Natural killer cell (primary cell): ENCODE measurements around the gene SGO2. TPM values are rescaled to one million over a fixed set of nuclear protein-coding genes. Genes with fewer than 3 reads are reported as not detected.

Experiments
- ATAC-seq, 3 donors: fragments of 150-1000 bp in 2 of 3; fragments of 200-7000 bp in 1 of 3; cut with Tn5 transposase; 1 replicate in 1 of 3; 2 replicates in 2 of 3; pipeline ENCODE4 v1.10.0; 2021; ENCODE audit warnings: mild to moderate bottlenecking in 2 of 3, moderate library complexity in 2 of 3
- DNase-seq, 2 donors: peaks; one replicate each; pipeline versions ENCODE4 v3.0.0 to v3.0.0-alpha.2; 2013 to 2021; ENCODE audit warnings: mixed read lengths in 1 of 2
- H3K27ac ChIP-seq: one replicate; pipeline ENCODE4 v1.5.1; 2013; ENCODE audit warnings: mild to moderate bottlenecking, low read length
- H3K27me3 ChIP-seq: one replicate; pipeline ENCODE4 v1.6.1; 2013; ENCODE audit warnings: low read length; ENCODE audit not compliant: control insufficient read depth, insufficient read depth
- H3K36me3 ChIP-seq: one replicate; pipeline ENCODE4 v1.6.1; 2013; ENCODE audit warnings: low read length; ENCODE audit not compliant: control insufficient read depth, insufficient read depth
- H3K4me1 ChIP-seq: one replicate; pipeline ENCODE4 v1.6.1; 2013; ENCODE audit warnings: low read length; ENCODE audit not compliant: control insufficient read depth, insufficient read depth
- H3K4me3 ChIP-seq: one replicate; pipeline ENCODE4 v1.5.1; 2013; ENCODE audit warnings: low read length
- H3K9me3 ChIP-seq: one replicate; pipeline ENCODE4 v1.6.1; 2013; ENCODE audit warnings: low read length; ENCODE audit not compliant: control insufficient read depth, insufficient read depth
- H3K27ac Mint-ChIP-seq, 2 donors: one replicate each; pipeline ENCODE4 v1.8.0; 2022; ENCODE audit warnings: mild to moderate bottlenecking in 2 of 2, mixed read lengths in 2 of 2, moderate library complexity in 1 of 2
- H3K27me3 Mint-ChIP-seq, 2 donors: one replicate each; pipeline ENCODE4 v1.8.0; 2022; ENCODE audit warnings: low read depth in 2 of 2, mixed read lengths in 2 of 2
- H3K36me3 Mint-ChIP-seq: one replicate; pipeline ENCODE4 v1.8.0; 2022; ENCODE audit warnings: mixed read lengths
- H3K4me1 Mint-ChIP-seq, 2 donors: one replicate each; pipeline ENCODE4 v1.8.0; 2022; ENCODE audit warnings: mixed read lengths in 2 of 2
- H3K4me3 Mint-ChIP-seq: one replicate; pipeline ENCODE4 v1.8.0; 2022; ENCODE audit warnings: mild to moderate bottlenecking, moderate library complexity, mixed read lengths
- H3K9me3 Mint-ChIP-seq, 2 donors: one replicate each; pipeline ENCODE4 v1.8.0; 2022; ENCODE audit warnings: mixed read lengths in 2 of 2
- WGBS: methylation state at CpG from one replicate; pipeline ENCODE4 v1.1.7; 2013; ENCODE audit warnings: missing lambda C conversion rate; ENCODE audit not compliant: insufficient coverage; 5-methylcytosine and 5-hydroxymethylcytosine counted together
- intact Hi-C: fragments of 100-400 bp; cut with micrococcal nuclease; formaldehyde crosslinking; loops from one replicate; pipeline ENCODE4 v1.14.2; 2022
- total RNA-seq, 4 donors: library from RNA; stranded (reverse); fragments of 120-200 nt in 1 of 4; gene quantifications; one replicate each; pipeline versions ENCODE4 v1.2.3 to v1.2.4, GENCODE V29; 2013 to 2022
- TF ChIP-seq, protein P1 (sequence below): fragments of 200-600 bp; IDR thresholded peaks from one replicate; pipeline ENCODE4 v1.8.0; 2022; ENCODE audit warnings: antibody characterized with exemption

Gene SGO2
- total RNA-seq, 3 donors from 2014 or later (not counting 1 experiment from before 2014, with no cell fraction given), result 2.3 to 5.4 (median 3.1) TPM

DNA sequence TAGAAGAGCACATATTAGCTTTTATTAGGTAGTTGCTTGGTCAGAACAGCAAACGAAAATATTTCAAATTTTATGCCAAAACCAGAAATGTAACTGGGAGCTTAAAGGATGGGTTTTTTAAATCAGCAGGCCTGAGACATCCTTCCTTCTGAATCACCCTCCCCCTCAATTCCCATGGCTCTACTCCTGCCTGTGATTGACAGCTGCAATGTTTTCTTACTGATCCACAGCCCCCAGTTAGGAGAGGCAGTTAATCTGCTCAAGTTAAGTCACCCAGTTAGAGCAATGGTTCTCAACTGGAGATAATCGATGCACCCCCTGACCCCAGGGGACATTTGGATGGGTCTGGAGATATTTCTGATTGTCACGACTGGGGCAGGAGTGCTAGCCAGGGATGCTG lies 41.1 kb upstream of the SGO2 start:
- TF ChIP-seq, protein P1, sequence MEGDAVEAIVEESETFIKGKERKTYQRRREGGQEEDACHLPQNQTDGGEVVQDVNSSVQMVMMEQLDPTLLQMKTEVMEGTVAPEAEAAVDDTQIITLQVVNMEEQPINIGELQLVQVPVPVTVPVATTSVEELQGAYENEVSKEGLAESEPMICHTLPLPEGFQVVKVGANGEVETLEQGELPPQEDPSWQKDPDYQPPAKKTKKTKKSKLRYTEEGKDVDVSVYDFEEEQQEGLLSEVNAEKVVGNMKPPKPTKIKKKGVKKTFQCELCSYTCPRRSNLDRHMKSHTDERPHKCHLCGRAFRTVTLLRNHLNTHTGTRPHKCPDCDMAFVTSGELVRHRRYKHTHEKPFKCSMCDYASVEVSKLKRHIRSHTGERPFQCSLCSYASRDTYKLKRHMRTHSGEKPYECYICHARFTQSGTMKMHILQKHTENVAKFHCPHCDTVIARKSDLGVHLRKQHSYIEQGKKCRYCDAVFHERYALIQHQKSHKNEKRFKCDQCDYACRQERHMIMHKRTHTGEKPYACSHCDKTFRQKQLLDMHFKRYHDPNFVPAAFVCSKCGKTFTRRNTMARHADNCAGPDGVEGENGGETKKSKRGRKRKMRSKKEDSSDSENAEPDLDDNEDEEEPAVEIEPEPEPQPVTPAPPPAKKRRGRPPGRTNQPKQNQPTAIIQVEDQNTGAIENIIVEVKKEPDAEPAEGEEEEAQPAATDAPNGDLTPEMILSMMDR, result no peak
- peaks cover 5% of the 10 kb centered on the region for H3K36me3 ChIP-seq
- ATAC-seq, result no peak
- no peaks in the 10 kb centered on the region for H3K9me3 ChIP-seq
- Mint-ChIP-seq H3K36me3 (peaks cover 6% of the 10 kb centered on the region), H3K27ac (no peak overlapping the region), H3K4me1 (no peaks in the 10 kb centered on the region), H3K27me3 (no peaks in the 10 kb centered on the region), H3K4me3 (no peak overlapping the region), H3K9me3 (no peaks in the 10 kb centered on the region)
- DNase-seq, result no peak
- H3K4me3 ChIP-seq, result no peak overlapping the region
- no peak overlapping the region for H3K27ac ChIP-seq
- 96% methylated on average over 2 of the region's 3 CpGs for WGBS
- H3K4me1 ChIP-seq, result no peaks in the 10 kb centered on the region
- intact Hi-C loops, result no loop called here
- no peaks in the 10 kb centered on the region for H3K27me3 ChIP-seq

DNA sequence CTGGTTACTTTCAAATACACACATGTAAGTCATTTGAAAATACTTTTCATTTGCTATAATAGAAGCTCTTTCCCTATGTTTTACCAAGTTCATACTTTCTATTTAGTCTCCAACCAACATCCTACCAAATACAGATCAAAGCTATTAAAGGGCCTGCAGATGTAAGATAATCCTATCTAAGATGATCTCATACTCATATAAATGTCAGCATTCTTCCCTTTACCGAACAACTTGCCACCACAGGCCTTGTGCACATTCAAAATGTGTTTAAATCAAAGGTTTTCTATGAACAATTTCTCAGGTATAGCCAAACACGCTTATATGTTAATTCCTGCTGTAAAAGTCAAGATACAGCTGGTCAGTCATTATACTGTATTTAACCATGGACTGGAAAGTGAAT lies 39.5 kb upstream of the SGO2 start:
- no peak for ATAC-seq
- TF ChIP-seq, protein P1, result no peak
- Histone ChIP-seq H3K27me3 (no peaks in the 10 kb centered on the region), H3K9me3 (no peaks in the 10 kb centered on the region), H3K4me1 (no peaks in the 10 kb centered on the region), H3K27ac (no peak overlapping the region), H3K36me3 (peaks cover 15% of the 10 kb centered on the region), H3K4me3 (no peak overlapping the region)
- Mint-ChIP-seq H3K9me3 (no peaks in the 10 kb centered on the region), H3K27me3 (no peaks in the 10 kb centered on the region), H3K36me3 (peaks cover 14% of the 10 kb centered on the region), H3K4me3 (no peak overlapping the region), H3K27ac (no peak overlapping the region), H3K4me1 (no peaks in the 10 kb centered on the region)
- intact Hi-C loops, result no loop called here
- DNase-seq, result no peak
- 50% methylated on average over 2 of the region's 2 CpGs for WGBS

DNA sequence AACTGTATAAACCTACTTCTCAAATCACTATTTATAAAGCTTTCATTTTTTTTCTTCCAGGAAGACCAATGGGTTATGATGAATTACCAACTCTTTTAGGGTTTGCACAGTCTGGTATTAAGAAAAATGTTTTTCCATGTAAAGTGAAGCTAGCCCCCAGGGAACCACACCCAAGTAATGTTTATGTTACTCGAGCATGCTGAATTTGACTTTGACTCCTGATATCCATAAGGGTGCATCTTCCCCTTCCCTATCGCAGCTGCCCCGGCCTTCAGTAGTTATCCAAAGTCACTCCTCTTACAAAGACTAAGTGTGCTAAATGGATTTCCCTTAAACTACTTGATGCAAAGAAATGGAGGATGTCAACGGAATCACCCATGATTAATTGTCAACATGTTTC lies 37.8 kb upstream of the SGO2 start:
- Mint-ChIP-seq H3K27me3 (no peaks in the 10 kb centered on the region), H3K4me3 (no peak overlapping the region), H3K27ac (no peak overlapping the region), H3K36me3 (peaks cover 23% of the 10 kb centered on the region), H3K9me3 (no peaks in the 10 kb centered on the region), H3K4me1 (no peaks in the 10 kb centered on the region)
- Histone ChIP-seq H3K4me3 (no peak overlapping the region), H3K27me3 (no peaks in the 10 kb centered on the region), H3K36me3 (peaks cover 30% of the 10 kb centered on the region), H3K9me3 (no peaks in the 10 kb centered on the region), H3K4me1 (no peaks in the 10 kb centered on the region), H3K27ac (no peak overlapping the region)
- ATAC-seq, result no peak
- TF ChIP-seq, protein P1, result no peak
- WGBS, result 96% methylated on average over 4 of the region's 4 CpGs
- intact Hi-C loops, result no loop called here
- DNase-seq, result no peak

DNA sequence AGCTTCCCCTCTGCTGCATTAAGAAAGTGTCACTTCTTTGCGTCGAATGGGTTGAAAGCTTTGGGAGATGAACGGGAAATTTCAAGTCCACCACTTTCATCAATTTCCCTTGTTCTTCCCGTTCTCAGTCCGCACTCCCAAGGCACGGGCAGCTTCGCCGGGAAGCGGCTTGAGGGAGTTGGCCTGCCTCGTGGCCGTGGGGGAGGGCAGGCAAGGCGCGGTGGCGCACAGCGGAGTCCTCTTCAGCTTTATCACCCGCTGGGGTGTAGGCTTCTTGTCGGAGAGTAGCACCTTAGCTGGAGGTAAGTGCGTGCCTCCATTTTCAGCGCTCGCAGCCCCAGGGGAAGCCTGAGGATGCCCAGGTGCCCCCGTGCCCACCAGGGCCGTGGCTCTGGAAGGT lies 36.0 kb upstream of the SGO2 start:
- Histone ChIP-seq H3K27me3 (no peaks in the 10 kb centered on the region), H3K36me3 (peaks cover 43% of the 10 kb centered on the region), H3K4me3 (no peak overlapping the region), H3K4me1 (no peaks in the 10 kb centered on the region), H3K9me3 (no peaks in the 10 kb centered on the region), H3K27ac (no peak overlapping the region)
- no peaks in the 10 kb centered on the region for H3K27me3 Mint-ChIP-seq
- WGBS, result 98% methylated on average over 22 of the region's 22 CpGs
- no peak overlapping the region for H3K4me3 Mint-ChIP-seq
- DNase-seq (no peak), ATAC-seq (no peak)
- no peak overlapping the region for H3K27ac Mint-ChIP-seq
- TF ChIP-seq, protein P1, result no peak
- no peaks in the 10 kb centered on the region for H3K4me1 Mint-ChIP-seq
- intact Hi-C loops, result no loop called here
- H3K9me3 Mint-ChIP-seq, result no peaks in the 10 kb centered on the region
- peaks cover 23% of the 10 kb centered on the region for H3K36me3 Mint-ChIP-seq
